ENCODE data around the gene NXPE4.
"Not testable (repeated sequence)": the region's sequence is repeated elsewhere in the genome, so short reads cannot be mapped to it uniquely, and the experiment has no call there.

NXPE4 gene

DNA sequence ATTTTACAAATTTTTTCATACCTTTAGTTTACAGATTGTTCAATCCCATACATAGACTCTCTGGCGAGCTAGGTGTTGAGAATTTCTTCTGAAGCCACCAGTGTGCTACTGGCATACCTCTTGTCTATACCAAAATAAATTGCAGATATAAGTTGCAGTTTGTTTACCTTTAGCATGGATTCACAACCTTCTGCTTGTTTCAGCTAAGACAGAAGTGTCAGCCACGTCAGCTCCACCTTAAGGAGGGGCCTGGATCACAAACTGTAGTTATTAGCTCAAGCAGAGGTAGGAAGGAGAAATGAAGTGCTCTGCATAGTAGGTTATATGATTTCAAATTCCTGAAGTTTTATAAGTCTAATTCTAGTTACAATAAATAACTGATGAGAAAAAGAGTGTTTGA lies at the start of gene NXPE4:
Gene NXPE4, minus strand, starts transcription at position 216 of the 400 bp plus-strand sequence. CDS start 1,027 bp downstream, outside the sequence.
- DNase-seq: no peak

DNA sequence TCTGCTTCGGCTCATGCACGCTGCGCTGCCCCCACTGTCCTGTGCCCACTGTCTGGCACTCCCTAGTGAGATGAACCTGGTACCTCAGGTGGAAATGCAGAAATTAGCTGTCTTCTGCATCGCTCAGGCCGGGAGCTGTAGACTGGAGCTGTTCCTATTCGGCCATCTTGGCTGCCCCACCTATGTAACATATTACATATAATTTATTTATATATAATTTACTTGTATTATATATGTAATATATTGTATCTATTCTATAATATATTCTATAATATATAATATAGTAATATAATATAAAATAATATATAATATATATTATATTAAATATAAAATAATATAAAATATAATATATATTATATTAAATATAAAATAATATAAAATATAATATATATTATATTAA lies 43.9 kb upstream of the NXPE4 start:
- not testable (repeated sequence) for DNase-seq

DNA sequence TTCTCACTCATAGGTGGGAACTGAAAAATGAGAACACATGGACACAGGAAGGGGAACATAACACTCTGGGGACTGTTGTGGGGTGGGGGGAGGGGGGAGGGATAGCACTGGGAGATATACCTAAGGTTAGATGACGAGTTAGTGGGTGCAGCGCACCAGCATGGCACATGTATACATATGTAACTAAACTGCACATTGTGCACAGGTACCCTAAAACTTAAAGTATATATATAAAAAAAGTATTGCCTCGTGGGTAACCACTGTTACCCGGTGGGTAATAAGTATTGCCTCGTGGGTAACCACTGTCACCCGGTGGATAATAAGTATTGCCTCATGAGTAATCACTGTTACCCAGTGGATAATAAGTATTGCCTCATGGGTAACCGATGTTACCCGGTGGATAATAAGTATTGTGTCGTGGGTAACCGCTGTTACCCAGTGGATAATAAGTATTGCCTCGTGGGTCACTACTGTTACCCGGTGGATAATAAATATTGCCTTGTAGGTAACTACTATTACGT lies 35.9 kb upstream of the NXPE4 start:
- not testable (repeated sequence) for DNase-seq

GRCh38 chr11:114625294-114625693 lies 29.7 kb upstream of the NXPE4 start:
- DNase-seq: no peak

GRCh38 chr11:114624455-114625207 lies 29.0 kb upstream of the NXPE4 start:
- no peak for DNase-seq

DNA sequence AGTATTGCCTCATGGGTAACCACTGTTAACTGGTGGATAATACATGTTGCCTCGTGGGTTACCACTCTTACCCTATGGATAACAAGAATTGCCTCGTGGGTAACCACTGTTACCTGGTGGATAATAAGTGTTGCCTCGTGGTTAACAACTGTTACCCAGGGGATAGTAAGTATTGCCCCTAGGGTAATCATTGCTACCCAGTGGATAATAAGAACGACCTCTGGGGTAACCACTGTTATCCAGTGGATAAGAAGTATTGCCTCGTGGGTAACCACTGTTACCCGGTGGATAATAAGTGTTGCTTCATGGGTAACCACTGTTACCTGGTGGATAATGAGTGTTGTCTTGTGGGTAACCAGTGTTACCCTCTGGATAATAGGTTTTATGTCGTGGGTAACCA lies 28.1 kb upstream of the NXPE4 start:
- no peak for DNase-seq

GRCh38 chr11:114622858-114623257 lies 27.3 kb upstream of the NXPE4 start:
- no peak for DNase-seq

- no peak for DNase-seq
Observed at GRCh38 chr11:114621950-114622809, 26.6 kb upstream of the NXPE4 start.

- DNase-seq: no peak
Observed at GRCh38 chr11:114621072-114621471, 25.5 kb upstream of the NXPE4 start.

DNA sequence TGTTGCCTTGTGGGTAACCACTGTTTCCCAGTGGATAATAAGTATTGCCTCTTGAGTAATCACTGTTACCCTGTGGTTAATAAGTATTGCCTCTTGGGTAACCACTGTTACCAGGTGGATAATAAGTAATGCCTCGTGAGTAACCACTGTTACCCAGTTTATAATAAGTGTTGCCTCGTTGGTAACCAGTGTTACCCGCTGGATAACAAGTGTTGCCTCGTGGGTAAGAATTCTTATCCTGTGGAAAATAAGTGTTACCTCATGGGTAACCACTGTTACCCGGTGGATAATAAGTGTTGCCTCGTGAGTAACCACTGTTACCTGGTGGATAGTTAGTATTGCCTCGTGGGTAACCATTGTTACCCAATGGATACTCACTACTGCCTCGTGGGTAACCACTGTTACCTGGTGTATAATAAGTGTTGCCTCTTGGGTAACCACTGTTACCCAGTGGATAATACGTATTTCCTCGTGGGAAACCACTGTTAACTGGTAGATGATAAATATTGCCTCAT lies 24.1 kb upstream of the NXPE4 start:
- no peak for DNase-seq

GRCh38 chr11:114618139-114618538 lies 22.6 kb upstream of the NXPE4 start:
- DNase-seq: no peak

GRCh38 chr11:114617157-114618124 lies 21.9 kb upstream of the NXPE4 start:
- no peak for DNase-seq

- no peak for DNase-seq
Observed at GRCh38 chr11:114616516-114616915, 20.9 kb upstream of the NXPE4 start.

DNA sequence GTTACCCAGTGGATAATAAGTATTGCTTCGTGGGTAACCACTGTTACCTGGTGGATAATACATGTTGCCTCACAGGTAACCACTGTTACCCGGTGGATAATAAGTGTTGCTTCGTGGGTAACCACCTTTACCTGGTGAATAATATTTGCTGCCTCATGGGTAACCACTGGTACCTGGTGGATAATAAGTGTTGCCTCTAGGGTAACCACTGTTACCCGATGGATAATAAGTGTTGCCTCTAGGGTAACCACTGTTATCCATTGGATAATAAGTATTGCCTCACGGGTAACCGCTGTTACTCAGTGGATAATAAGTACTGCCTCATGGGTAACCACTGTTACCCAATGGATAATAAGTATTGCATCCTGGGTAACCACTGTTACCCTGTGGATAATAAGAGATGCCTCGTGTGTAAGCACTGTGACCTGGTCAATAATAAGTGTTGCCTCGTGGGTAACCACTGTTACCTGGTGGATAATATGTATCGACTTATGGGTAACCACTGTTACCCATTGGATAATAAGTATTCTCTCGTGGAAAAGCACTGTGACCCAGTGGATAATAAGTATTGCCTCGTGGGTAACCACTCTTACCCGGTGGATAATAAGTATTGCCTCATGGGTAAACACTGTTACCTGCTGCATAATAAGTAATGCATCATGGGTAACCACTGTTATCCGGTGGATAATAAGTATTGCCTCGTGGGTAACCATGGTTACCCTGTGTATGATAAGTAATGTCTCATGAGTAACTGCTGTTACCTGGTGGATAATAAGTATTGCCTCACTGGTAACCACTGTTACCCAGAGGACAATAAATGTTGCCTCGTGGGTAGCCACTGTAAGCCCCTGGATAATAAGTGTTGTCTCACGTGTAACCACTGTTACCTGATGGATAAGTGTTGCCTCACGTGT lies 20.1 kb upstream of the NXPE4 start:
- DNase-seq: no peak

DNA sequence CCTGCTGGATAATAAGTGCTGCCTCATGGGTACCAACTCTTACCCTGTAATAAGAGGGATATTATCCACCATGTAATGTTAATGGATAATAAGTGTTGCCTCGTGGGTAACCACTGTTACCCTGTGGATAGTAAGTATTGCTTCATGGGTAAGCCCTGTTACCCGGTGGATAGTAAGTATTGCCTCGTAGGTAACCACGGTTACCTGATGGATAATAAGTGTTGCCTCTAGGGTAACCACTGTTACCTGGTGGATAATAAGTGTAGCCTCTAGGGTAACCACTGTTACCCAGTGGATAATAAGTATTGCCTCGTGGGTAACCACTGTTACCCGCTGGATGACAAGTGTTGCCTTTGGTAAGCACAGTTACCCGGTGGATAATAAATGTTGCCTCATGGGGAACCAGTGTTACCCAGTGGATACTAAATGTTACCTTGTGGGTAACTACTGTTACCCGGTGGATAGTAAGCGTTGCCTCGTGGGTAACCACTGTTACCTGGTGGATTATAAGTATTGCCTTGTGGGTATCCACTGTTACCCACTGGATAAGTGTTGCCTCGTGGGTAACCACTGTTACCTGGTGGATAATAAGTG lies 18.6 kb upstream of the NXPE4 start:
- DNase-seq: no peak

DNA sequence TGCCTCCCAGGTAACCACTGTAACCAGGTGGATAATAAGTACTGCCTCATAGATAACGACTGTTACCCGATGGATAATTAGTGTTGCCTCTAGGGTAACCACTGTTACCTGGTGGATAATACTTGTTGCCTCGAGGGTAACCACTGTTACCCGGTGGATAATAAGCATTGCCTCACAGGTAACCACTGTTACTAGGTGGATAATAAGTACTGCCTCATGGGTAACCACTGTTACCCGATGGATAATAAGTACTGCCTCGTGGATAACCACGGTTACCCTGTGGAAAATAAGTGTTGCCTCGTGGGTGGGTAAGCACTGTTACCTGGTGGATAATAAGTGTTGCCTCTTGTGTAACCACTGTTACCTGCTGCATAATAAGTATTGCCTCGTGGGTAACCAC lies 17.5 kb upstream of the NXPE4 start:
- not testable (repeated sequence) for DNase-seq

DNA sequence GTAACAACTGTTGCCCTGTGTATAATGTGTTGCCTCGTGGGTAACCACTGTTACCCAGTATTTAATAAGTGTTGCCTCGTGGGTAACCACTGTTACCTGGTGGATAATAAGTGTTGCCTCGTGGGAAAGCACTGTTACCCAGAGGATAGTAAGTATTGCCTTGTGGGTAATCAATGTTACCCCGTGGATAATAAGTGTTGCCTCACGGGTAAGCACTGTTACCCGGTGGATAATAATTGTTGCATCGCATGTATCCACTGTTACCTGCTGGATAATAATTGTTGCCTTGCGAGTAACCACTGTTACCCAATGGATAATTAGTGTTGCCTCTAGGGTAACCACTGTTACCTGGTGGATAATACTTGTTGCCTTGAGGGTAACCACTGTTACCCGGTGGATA lies 17.1 kb upstream of the NXPE4 start:
- no peak for DNase-seq

- not testable (repeated sequence) for DNase-seq
Observed at GRCh38 chr11:114612199-114612598, 16.6 kb upstream of the NXPE4 start.

DNA sequence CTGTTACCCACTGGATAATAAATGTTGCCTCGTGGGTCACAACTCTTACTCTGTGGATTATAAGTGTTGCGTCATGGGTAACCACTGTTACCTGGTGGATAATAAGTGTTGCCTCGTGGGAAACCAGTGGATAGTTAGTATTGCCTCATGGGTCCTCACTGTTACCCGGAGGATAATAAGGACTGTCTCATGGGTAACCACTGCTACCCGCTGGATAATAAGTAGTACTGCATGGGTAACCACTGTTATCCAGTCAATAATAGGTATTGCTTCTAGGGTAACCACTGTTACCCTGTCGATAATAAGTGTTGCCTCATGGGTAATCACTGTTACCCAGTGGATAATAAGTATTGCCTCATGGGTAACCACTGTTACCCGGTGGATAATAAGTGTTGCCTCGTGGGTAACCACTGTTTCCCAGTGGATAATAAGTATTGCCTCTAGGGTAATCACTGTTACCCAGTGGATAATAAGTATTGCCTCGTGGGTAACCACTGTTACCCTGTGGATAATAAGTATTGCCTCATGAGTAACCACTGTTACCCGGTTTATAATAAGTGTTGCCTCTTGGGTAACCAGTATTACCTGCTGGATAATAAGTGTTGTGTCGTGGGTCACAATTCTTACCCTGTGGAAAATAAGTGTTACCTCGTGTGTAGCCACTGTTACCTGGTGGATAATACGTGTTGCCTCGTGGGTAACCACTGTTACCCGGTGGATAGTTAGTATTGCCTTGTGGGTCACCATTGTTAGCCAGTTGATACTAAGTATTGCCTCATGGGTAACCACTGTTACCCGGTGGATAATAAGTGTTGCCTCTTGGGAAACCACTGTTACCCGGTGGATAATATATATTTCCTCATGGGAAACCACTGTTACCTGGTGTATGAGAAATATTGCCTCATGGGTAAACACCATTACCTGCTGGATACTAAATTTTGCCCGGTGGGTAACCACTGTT lies 15.7 kb upstream of the NXPE4 start:
- DNase-seq: no peak

DNA sequence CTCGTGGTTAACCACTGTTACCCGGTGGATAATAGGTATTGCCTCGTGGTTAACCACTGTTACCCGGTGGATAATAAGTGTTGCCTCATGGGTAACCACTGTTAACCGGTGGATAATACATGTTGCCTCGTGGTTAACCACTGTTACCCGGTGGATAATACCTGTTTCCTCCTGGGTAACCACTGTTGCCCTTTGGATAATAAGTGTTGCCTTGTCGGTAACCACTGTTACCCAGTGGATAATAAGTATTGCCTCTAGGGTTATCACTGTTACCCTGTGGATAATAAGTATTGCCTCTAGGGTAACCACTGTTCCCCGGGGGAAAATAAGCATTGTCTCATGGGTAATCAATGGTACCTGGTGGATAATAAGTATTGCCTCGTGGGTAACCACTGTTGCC lies 15.0 kb upstream of the NXPE4 start:
- DNase-seq: no peak
